Brain microvascular endothelial cell (primary cell): ENCODE results near the gene BPIFB6.

Experiments
- DNase-seq: peaks from one replicate; pipeline ENCODE4 v3.0.0-alpha.2; 2020
- H3K27ac ChIP-seq: fragments of 250-450 bp; sonication (Bioruptor Pico); 2 replicates; pipeline ENCODE4 v1.5.1; 2020; ENCODE audit warnings: mild to moderate bottlenecking, moderate library complexity
- H3K27me3 ChIP-seq: fragments of 250-450 bp; sonication (Bioruptor Pico); replicated peaks from 2 replicates; pipeline ENCODE4 v1.5.1; 2020; ENCODE audit warnings: mild to moderate bottlenecking
- H3K36me3 ChIP-seq: fragments of 250-450 bp; sonication (Bioruptor Pico); replicated peaks from 2 replicates; pipeline ENCODE4 v1.5.1; 2020; ENCODE audit warnings: mild to moderate bottlenecking
- H3K4me3 ChIP-seq: 2 replicates; pipeline ENCODE4 v1.5.1; 2011; ENCODE audit warnings: low read depth, mild to moderate bottlenecking, control low read depth, low read length, moderate library complexity
- in situ Hi-C: cut with HindIII; loops from 2 replicates; pipeline ENCODE4 v1.10.0; 2017; ENCODE audit warnings: low sequenced_read_pairs, low pct_ligation_motif_present
- TF ChIP-seq, protein P1 (sequence below): IDR thresholded peaks from 2 replicates; pipeline ENCODE4 v1.5.1; 2011; ENCODE audit warnings: low read depth, mild to moderate bottlenecking, moderate library complexity, low read length, control low read depth, inconsistent platforms; ENCODE audit errors: missing control alignments

BPIFB6 gene

DNA sequence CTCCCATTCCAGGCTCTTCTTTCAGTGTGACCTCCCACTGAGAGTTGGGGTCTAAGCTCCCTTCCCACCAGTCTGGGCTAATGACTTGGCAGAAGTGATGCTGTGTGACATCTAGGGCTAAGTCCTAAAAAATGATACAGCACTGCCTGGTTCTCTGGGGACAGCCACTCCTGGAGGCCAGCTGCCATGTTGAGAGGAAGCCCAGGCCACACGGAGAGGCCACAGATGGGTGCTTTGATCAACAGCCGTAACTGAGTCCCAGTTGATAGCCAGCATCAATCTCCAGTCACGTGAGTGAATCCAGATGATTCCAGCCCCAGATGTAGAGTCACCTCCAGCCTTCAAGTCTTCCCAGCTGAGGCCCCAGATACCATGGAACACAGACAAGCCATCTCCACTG lies 41.0 kb upstream of the BPIFB6 start:
- Histone ChIP-seq H3K4me3 (no peak overlapping the region), H3K36me3 (no peaks in the 10 kb centered on the region), H3K27me3 (no peaks in the 10 kb centered on the region), H3K27ac (no peak overlapping the region)
- TF ChIP-seq, protein P1, sequence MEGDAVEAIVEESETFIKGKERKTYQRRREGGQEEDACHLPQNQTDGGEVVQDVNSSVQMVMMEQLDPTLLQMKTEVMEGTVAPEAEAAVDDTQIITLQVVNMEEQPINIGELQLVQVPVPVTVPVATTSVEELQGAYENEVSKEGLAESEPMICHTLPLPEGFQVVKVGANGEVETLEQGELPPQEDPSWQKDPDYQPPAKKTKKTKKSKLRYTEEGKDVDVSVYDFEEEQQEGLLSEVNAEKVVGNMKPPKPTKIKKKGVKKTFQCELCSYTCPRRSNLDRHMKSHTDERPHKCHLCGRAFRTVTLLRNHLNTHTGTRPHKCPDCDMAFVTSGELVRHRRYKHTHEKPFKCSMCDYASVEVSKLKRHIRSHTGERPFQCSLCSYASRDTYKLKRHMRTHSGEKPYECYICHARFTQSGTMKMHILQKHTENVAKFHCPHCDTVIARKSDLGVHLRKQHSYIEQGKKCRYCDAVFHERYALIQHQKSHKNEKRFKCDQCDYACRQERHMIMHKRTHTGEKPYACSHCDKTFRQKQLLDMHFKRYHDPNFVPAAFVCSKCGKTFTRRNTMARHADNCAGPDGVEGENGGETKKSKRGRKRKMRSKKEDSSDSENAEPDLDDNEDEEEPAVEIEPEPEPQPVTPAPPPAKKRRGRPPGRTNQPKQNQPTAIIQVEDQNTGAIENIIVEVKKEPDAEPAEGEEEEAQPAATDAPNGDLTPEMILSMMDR: no peak
- in situ Hi-C loops: no loop called here
- no peak for DNase-seq

DNA sequence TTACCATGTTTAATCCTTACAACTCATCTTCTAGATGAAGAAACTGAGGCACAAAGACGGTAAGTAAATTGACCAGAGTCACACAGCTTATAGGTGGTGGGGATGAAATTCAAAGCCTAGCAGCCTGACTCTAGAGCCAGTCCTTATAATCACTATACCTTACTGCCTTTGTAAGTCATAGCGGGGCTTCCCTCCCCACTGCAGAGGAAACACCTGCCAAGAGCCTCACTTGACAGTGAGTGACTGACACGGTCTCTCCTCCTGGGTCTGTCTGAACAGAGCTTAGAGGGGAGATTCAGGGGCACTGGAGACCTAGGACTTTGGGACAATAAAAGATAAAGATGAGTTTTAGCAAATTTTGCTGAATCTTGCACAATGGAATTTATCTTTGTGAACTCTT lies 40.1 kb upstream of the BPIFB6 start:
- in situ Hi-C loops: no loop called here
- H3K36me3 ChIP-seq: no peaks in the 10 kb centered on the region
- no peak for DNase-seq
- TF ChIP-seq, protein P1: no peak
- H3K4me3 ChIP-seq: no peak overlapping the region
- H3K27me3 ChIP-seq: no peaks in the 10 kb centered on the region
- no peak overlapping the region for H3K27ac ChIP-seq

DNA sequence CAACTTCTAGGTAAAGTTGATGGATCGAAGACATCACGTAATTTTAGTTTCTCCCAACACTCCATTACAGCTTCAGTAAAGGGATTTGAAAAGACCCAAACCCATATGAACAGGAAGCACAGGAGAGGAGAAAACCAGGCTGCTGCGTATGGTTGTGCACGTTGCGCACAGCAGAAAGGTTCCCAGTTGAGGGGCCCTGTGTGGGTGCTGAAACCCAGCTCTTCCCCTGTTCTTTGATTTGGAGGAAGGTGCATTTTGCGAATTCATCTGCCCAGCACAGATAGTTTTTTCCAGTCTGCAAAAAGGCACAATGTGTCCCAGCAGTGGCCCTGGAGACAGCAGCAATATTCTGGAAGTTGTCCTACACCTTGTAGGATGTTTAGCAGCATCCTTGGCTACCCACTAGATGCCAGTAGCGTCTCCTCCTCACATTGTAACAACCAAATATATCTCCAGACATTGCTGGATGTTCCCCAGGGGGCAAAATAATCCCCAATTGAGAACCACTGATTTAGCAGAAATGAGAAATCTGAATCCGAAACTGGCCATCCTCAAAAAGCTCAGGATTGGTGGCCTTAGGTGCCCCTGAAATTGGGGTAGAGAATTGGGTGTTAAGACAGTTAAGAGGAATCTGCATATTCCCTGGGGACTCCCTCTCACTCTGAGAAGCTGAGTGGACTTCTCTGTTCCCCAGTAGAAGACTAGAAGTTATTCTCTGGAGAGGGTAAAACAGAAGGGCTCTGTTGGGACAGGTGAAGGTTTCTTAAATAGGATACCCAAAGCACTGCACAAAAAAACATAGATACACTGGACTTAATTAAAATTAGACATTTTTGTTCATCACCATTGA lies 39.4 kb upstream of the BPIFB6 start:
- H3K36me3 ChIP-seq: no peaks in the 10 kb centered on the region
- no peaks in the 10 kb centered on the region for H3K27me3 ChIP-seq
- no peak overlapping the region for H3K4me3 ChIP-seq
- no peak overlapping the region for H3K27ac ChIP-seq
- no peak for DNase-seq
- TF ChIP-seq, protein P1: no peak
- in situ Hi-C loops: no loop called here

DNA sequence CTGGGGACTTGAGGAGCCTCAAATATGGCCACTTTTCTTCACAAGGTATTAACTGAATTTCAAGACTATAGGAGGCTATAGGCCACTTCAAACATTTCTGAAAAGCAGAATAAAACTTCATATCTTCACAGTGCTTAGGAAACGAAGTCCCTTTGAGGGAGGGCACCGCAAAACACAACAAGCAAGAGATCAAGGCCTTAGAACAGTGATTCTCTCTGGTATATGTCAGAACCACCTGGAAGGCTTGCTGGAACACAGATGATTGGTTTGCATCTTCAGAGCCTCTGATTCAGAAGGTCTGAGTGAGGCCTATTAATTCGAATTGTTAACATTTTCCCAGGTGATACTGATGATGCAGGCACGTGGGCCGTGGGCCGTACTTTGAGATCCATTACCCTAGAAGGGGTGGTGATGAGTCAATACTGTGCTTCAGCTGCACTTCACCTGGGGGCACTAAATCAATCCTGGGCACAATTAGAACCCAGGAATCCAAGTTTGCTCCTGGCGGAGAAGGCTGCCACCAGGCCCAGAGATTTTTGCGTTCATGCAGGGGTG lies 37.9 kb upstream of the BPIFB6 start:
- H3K36me3 ChIP-seq: no peaks in the 10 kb centered on the region
- TF ChIP-seq, protein P1: no peak
- no peak overlapping the region for H3K4me3 ChIP-seq
- no peaks in the 10 kb centered on the region for H3K27me3 ChIP-seq
- no peak for DNase-seq
- in situ Hi-C loops: no loop called here
- H3K27ac ChIP-seq: no peak overlapping the region

GRCh38 chr20:32995802-32996201 lies 35.6 kb upstream of the BPIFB6 start:
- Histone ChIP-seq H3K4me3 (no peak overlapping the region), H3K27ac (no peak overlapping the region), H3K36me3 (no peaks in the 10 kb centered on the region), H3K27me3 (no peaks in the 10 kb centered on the region)
- TF ChIP-seq, protein P1: no peak
- DNase-seq: no peak
- in situ Hi-C loops: no loop called here

DNA sequence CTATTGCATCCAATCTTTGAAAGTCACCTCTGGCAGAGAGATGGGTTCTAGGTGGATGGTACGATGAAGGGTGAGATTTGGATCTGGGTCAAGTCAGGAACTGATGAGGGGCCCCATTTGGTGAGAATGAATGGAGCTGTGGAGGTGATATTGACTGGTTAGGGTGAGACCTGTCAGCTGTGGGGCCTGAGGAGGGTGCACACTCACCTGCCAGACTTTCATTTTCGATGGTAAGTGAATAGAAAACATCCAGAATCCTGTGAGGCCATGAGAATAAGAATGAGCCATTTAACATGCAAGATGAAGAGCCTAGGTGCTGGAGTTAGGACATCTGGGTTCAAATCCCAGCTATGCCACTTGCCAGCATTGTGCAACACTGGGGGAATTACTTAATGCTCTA lies 34.0 kb upstream of the BPIFB6 start:
- no peak overlapping the region for H3K27ac ChIP-seq
- H3K36me3 ChIP-seq: no peaks in the 10 kb centered on the region
- no peak for DNase-seq
- no peak overlapping the region for H3K4me3 ChIP-seq
- in situ Hi-C loops: no loop called here
- no peaks in the 10 kb centered on the region for H3K27me3 ChIP-seq
- TF ChIP-seq, protein P1: no peak
